Activated T-cell treated with anti-CD3 and anti-CD28 coated beads, Interleukin-2, amount 50 U/mL, for 48 hours (primary cell): ENCODE measurements around the gene GSTO2.

Experiments
- DNase-seq, 2 experiments: peaks; one replicate each; pipeline ENCODE4 v3.0.0-alpha.2; 2020

The GSTO2 gene

GRCh38 chr10:104254493-104255310 lies 14.3 kb upstream of the GSTO2 start, which contains the start of gene GSTO1:
Gene GSTO1 (plus strand): TSS chr10:104254892. CDS start chr10:104254929, 37 bp downstream.
- DNase-seq, result peak; percentile 72 to 77

- DNase-seq, result no peak
These were observed 13.5 kb upstream of the GSTO2 start for GRCh38 chr10:104255311-104255981.

- DNase-seq, result no peak
These were observed 12.5 kb upstream of the GSTO2 start for GRCh38 chr10:104256335-104256961.

- DNase-seq, result no peak
These were observed 11.7 kb upstream of the GSTO2 start for GRCh38 chr10:104257235-104257634.

GRCh38 chr10:104258209-104258608 lies 10.8 kb upstream of the GSTO2 start:
- DNase-seq, result no peak

GRCh38 chr10:104259456-104259855 lies 9.5 kb upstream of the GSTO2 start:
- DNase-seq, result no peak

- DNase-seq, result no peak
These were observed 8.8 kb upstream of the GSTO2 start for GRCh38 chr10:104259999-104260774.

- DNase-seq, result no peak
These were observed 8.2 kb upstream of the GSTO2 start for GRCh38 chr10:104260775-104261115.

- DNase-seq, result no peak
These were observed 6.9 kb upstream of the GSTO2 start for GRCh38 chr10:104262055-104262454.

- no peak for DNase-seq
These were observed 4.2 kb upstream of the GSTO2 start for GRCh38 chr10:104264783-104265182.

- peak; percentile 65 to 66 for DNase-seq
These were observed 1.1 kb upstream of the GSTO2 start for GRCh38 chr10:104267721-104268404.

GRCh38 chr10:104268405-104268712 lies 625 bp upstream of the GSTO2 start:
- no peak for DNase-seq

- DNase-seq, result no peak
These were observed 4.3 kb downstream of the GSTO2 start for GRCh38 chr10:104273286-104273685.

GRCh38 chr10:104273899-104274575 lies 5.1 kb downstream of the GSTO2 start:
- DNase-seq, result no peak

- DNase-seq, result peak; percentile 70 to 73
These were observed 6.1 kb downstream of the GSTO2 start for GRCh38 chr10:104274762-104275721.

GRCh38 chr10:104276192-104276591 lies 7.2 kb downstream of the GSTO2 start:
- DNase-seq, result no peak

- no peak for DNase-seq
These were observed 8.8 kb downstream of the GSTO2 start for GRCh38 chr10:104277785-104278184.

GRCh38 chr10:104279550-104280259 lies 10.7 kb downstream of the GSTO2 start:
- DNase-seq, result no peak

- DNase-seq, result no peak
These were observed 12.7 kb downstream of the GSTO2 start for GRCh38 chr10:104281694-104282093.

- DNase-seq, result no peak
These were observed 15.9 kb downstream of the GSTO2 start for GRCh38 chr10:104284846-104285245.
